ENCODE results near the gene HNRNPC.

DNA sequence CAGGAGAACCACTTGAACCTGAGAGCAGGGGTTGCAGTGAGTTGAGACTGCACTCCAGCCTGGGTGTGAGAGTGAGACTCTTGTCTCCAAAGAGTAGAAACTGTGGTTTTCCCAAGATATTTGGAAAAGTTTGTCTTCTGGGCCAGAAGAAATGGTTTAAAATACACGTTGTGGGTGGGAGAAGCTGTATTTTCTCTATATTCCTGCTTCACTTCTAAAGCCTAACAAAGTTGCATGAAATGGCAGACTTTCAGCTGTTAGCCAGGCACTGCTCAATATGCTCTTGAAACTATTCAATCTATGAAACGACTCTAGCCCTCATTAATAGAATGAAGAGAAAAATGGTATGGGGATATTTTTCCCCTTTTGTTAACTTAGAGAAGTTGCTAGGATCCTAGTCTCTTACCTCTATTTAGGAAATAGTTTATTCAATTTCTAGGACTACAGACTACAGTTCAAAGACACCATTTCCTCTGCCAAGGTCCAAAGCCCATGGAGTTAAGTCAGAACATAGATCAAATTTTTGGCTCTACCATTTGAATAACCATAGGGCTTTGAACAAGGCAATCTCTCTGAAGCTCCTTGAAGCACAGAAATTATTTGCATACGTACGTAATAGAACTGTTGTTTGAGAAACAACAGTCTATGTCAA is 64.1 kb downstream of the HNRNPC start:
- TF ChIP-seq, protein P1, sequence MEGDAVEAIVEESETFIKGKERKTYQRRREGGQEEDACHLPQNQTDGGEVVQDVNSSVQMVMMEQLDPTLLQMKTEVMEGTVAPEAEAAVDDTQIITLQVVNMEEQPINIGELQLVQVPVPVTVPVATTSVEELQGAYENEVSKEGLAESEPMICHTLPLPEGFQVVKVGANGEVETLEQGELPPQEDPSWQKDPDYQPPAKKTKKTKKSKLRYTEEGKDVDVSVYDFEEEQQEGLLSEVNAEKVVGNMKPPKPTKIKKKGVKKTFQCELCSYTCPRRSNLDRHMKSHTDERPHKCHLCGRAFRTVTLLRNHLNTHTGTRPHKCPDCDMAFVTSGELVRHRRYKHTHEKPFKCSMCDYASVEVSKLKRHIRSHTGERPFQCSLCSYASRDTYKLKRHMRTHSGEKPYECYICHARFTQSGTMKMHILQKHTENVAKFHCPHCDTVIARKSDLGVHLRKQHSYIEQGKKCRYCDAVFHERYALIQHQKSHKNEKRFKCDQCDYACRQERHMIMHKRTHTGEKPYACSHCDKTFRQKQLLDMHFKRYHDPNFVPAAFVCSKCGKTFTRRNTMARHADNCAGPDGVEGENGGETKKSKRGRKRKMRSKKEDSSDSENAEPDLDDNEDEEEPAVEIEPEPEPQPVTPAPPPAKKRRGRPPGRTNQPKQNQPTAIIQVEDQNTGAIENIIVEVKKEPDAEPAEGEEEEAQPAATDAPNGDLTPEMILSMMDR (IDR thresholded peaks at IDR 0.05; ENCODE audit: low read depth, low read length) = no peak
- TF ChIP-seq EZH2phosphoT487 (IDR thresholded peaks at IDR 0.05; ENCODE audit: low read depth) = no peak

All from OCI-LY3 (cell line).